ENCODE results near the gene JAG2.

JAG2 gene

DNA sequence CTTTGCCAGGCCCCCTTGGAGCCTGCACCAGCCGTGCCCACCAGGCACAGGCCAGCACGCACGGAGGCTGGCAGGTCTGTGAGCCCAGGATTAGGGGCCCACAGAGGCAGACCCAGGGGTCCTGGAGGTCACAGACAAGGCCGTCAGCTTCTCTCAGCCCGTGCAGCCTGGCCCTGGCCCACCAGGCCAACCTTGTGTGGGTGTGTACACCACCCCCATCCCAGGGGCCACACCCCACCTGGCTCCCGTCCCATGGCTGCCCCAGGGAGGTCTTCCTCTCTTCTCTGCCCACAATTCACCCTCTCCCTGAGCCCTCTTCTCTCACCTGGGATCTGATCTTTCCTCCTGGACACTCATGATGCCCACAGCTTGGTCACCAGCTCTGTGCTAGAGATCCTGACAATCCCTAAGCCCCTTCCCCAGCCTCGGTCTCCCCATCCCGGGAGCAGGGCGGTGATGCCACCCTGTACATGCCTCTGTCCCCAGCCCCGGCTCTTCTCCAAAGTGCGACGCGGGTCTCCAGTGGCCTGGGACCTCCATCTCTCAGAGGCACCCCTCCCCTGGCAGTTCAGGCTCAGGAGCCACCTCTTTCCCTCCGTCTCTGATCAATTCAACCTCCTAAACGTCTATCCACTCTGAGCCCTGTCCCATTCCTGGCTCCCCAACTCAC is 72.2 kb downstream of the JAG2 start:
- TF ChIP-seq GABPA (IDR thresholded peaks at IDR 0.05; ENCODE audit: low read depth) (no peak), SPI1 (IDR thresholded peaks at IDR 0.05; ENCODE audit: borderline replicate concordance, low read depth) (no peak), POLR2AphosphoS5 (IDR thresholded peaks at IDR 0.05; ENCODE audit: low read depth) (no peak), REST (IDR thresholded peaks at IDR 0.05; ENCODE audit: insufficient replicate concordance, low read depth) (no peak), CTCF (IDR thresholded peaks at IDR 0.05; ENCODE audit: insufficient read depth, low read length) (no peak)
- peaks cover 24% of the 10 kb centered on the region for H3K27me3 ChIP-seq (ENCODE audit: insufficient read depth, poor library complexity, severe bottlenecking)
- no peak for DNase-seq (ENCODE audit: low read depth in 1 of 2, low spot score in 1 of 2)
- no peak overlapping the region for H3K27ac ChIP-seq (replicated peaks)
- H3K4me3 ChIP-seq (replicated peaks; ENCODE audit: insufficient read depth, low read length) = no peak overlapping the region

- Histone ChIP-seq H3K4me3 (replicated peaks; ENCODE audit: insufficient read depth, low read length) (no peak overlapping the region), H3K27me3 (ENCODE audit: insufficient read depth, poor library complexity, severe bottlenecking) (peaks cover 24% of the 10 kb centered on the region), H3K27ac (replicated peaks) (no peak overlapping the region)
- no peak for DNase-seq (ENCODE audit: low read depth in 1 of 2, low spot score in 1 of 2)
- TF ChIP-seq CTCF (IDR thresholded peaks at IDR 0.05; ENCODE audit: insufficient read depth, low read length) = no peak
Observed at GRCh38 chr14:105095236-105095805, 73.3 kb downstream of the JAG2 start.

DNA sequence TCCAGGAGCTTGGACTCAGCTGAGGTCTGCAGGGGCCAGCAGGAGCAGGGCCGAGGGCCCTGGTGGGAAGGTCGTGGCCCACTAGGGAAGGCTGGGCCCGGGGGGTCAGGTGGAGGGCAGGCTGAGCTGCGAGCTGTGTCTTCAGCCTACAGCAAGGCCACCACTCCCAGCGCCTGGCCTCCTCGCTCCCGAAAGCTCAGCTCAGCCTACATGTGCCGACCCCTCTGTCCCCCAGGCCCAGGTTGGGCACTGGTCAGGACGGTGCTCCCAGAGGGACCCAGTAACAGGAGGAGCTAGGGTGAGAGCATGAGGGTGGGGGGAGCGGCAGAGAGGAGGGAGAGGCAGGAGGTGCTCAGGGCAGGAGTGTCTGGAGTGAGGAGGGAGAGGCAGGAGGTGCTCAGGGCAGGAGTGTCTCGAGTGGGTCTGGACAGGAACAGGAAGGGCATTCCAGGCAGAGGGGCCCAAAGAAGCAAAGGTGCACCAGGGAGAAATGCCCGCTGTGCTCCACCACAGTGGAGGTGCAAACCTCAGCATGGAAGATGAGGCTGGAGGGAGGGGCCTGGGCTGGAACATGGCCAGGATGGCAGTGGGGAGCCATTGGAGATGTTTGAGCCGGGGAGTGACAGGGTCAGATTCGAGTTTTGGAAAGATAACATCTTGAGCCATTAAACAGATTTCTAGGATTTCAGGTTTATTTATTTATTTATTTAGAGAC is 74.2 kb downstream of the JAG2 start:
- DNase-seq (ENCODE audit: low read depth in 1 of 2, low spot score in 1 of 2) = no peak
- TF ChIP-seq REST (IDR thresholded peaks at IDR 0.05; ENCODE audit: insufficient replicate concordance, low read depth) (no peak), POLR2AphosphoS5 (IDR thresholded peaks at IDR 0.05; ENCODE audit: low read depth) (no peak), SPI1 (IDR thresholded peaks at IDR 0.05; ENCODE audit: borderline replicate concordance, low read depth) (no peak), GABPA (IDR thresholded peaks at IDR 0.05; ENCODE audit: low read depth) (no peak), CTCF (IDR thresholded peaks at IDR 0.05; ENCODE audit: insufficient read depth, low read length) (no peak)
- Histone ChIP-seq H3K27ac (replicated peaks) (no peak overlapping the region), H3K4me3 (replicated peaks; ENCODE audit: insufficient read depth, low read length) (no peak overlapping the region), H3K27me3 (ENCODE audit: insufficient read depth, poor library complexity, severe bottlenecking) (peaks cover 24% of the 10 kb centered on the region)

Data from HL-60 (cell line).